Parathyroid adenoma (tissue), 2 donors: Measurements from ENCODE around the gene SREBF1.
A peak's percentile ranks its signal among the peaks of the same experiment; 100 is the strongest.

Experiments
- H2AFZ ChIP-seq: fragments of 300-600 bp; sonication (generic); one replicate; pipeline ENCODE4 v1.7.0; 2017; ENCODE audit warnings: antibody characterized with exemption, mild to moderate bottlenecking
- H3K27ac ChIP-seq: fragments of 300-600 bp; sonication (generic); one replicate; pipeline ENCODE4 v1.7.0; 2017
- H3K27me3 ChIP-seq: fragments of 300-600 bp; sonication (generic); one replicate; pipeline ENCODE4 v1.7.0; 2017; ENCODE audit warnings: low read length; ENCODE audit not compliant: control insufficient read depth, insufficient read depth
- H3K36me3 ChIP-seq: fragments of 300-600 bp; sonication (generic); one replicate; pipeline ENCODE4 v1.7.0; 2017; ENCODE audit warnings: low read length; ENCODE audit not compliant: control insufficient read depth, insufficient read depth
- H3K4me1 ChIP-seq: fragments of 300-600 bp; sonication (generic); one replicate; pipeline ENCODE4 v1.7.0; 2017; ENCODE audit warnings: control low read depth
- H3K4me2 ChIP-seq: fragments of 300-600 bp; sonication (generic); one replicate; pipeline ENCODE4 v1.7.0; 2017; ENCODE audit warnings: low read length
- H3K4me3 ChIP-seq: fragments of 300-600 bp; sonication (generic); one replicate; pipeline ENCODE4 v1.7.0; 2017; ENCODE audit warnings: low read depth, low read length
- H3K79me2 ChIP-seq: fragments of 300-600 bp; sonication (generic); one replicate; pipeline ENCODE4 v1.7.0; 2017; ENCODE audit warnings: control low read depth
- H3K9ac ChIP-seq: fragments of 300-600 bp; sonication (generic); one replicate; pipeline ENCODE4 v1.7.0; 2017; ENCODE audit warnings: mild to moderate bottlenecking
- H3K9me3 ChIP-seq: fragments of 300-600 bp; sonication (generic); one replicate; pipeline ENCODE4 v1.7.0; 2017; ENCODE audit warnings: low read length; ENCODE audit not compliant: control insufficient read depth
- TF ChIP-seq, protein P1 (sequence below): fragments of 300-600 bp; sonication (generic); IDR thresholded peaks from one replicate; pipeline ENCODE4 v1.7.0; 2017; ENCODE audit warnings: antibody characterized with exemption, mild to moderate bottlenecking
- donor health status: primary hyperparathyroidism.

SREBF1 gene

DNA sequence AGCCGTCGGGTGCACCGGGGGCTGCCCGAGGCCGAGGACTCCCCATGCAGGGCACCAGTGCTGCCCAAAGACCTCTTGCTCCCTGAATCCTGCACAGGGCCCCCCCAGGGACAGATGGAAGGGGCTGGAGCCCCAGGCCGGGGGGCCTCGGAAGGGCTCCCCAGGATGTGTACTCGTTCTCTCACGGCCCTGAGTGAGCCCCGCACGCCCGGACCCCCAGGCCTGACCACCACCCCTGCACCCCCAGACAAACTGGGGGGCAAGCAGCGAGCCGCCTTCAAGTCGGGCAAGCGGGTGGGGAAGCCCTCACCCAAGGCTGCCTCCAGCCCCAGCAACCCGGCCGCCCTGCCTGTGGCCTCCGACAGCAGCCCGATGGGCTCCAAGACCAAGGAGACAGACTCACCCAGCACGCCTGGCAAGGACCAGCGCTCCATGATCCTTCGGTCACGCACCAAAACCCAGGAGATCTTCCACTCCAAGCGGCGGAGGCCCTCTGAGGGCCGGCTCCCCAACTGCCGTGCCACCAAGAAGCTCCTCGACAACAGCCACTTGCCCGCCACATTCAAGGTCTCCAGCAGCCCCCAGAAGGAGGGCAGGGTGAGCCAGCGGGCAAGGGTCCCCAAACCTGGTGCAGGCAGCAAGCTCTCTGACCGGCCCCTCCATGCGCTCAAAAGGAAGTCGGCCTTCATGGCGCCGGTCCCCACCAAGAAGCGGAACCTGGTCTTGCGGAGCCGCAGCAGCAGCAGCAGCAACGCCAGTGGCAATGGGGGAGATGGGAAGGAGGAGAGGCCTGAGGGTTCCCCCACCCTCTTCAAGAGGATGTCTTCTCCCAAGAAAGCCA, 40.6 kb downstream of the SREBF1 start:
- Histone ChIP-seq H3K9me3 (no peaks in the 10 kb centered on the region), H3K79me2 (peaks cover 38% of the 10 kb centered on the region), H3K4me3 (no peak overlapping the region), H3K9ac (no peak overlapping the region), H3K4me2 (no peak overlapping the region), H2AFZ (no peak overlapping the region), H3K4me1 (peaks cover 24% of the 10 kb centered on the region), H3K27me3 (no peaks in the 10 kb centered on the region), H3K27ac (no peak overlapping the region), H3K36me3 (no peaks in the 10 kb centered on the region)
- TF ChIP-seq, protein P1, sequence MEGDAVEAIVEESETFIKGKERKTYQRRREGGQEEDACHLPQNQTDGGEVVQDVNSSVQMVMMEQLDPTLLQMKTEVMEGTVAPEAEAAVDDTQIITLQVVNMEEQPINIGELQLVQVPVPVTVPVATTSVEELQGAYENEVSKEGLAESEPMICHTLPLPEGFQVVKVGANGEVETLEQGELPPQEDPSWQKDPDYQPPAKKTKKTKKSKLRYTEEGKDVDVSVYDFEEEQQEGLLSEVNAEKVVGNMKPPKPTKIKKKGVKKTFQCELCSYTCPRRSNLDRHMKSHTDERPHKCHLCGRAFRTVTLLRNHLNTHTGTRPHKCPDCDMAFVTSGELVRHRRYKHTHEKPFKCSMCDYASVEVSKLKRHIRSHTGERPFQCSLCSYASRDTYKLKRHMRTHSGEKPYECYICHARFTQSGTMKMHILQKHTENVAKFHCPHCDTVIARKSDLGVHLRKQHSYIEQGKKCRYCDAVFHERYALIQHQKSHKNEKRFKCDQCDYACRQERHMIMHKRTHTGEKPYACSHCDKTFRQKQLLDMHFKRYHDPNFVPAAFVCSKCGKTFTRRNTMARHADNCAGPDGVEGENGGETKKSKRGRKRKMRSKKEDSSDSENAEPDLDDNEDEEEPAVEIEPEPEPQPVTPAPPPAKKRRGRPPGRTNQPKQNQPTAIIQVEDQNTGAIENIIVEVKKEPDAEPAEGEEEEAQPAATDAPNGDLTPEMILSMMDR: no peak

DNA sequence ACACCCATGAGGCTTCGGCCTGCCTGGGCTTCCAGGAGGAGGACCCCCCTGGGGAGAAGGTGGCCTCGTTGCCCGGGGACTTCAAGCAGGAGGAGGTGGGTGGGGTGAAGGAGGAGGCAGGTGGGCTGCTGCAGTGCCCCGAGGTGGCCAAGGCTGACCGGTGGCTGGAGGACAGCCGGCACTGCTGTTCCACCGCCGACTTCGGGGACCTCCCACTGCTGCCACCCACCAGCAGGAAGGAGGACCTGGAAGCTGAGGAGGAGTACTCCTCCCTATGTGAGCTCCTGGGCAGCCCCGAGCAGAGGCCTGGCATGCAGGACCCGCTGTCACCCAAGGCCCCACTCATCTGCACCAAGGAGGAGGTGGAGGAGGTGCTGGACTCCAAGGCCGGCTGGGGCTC, 41.5 kb downstream of the SREBF1 start:
- H3K36me3 ChIP-seq: no peaks in the 10 kb centered on the region
- no peak overlapping the region for H2AFZ ChIP-seq
- H3K27ac ChIP-seq: no peak overlapping the region
- H3K4me3 ChIP-seq: no peak overlapping the region
- H3K27me3 ChIP-seq: no peaks in the 10 kb centered on the region
- H3K79me2 ChIP-seq: peaks cover 33% of the 10 kb centered on the region
- no peak overlapping the region for H3K9ac ChIP-seq
- no peaks in the 10 kb centered on the region for H3K9me3 ChIP-seq
- H3K4me1 ChIP-seq: peaks cover 24% of the 10 kb centered on the region
- TF ChIP-seq, protein P1: no peak
- no peak overlapping the region for H3K4me2 ChIP-seq

DNA sequence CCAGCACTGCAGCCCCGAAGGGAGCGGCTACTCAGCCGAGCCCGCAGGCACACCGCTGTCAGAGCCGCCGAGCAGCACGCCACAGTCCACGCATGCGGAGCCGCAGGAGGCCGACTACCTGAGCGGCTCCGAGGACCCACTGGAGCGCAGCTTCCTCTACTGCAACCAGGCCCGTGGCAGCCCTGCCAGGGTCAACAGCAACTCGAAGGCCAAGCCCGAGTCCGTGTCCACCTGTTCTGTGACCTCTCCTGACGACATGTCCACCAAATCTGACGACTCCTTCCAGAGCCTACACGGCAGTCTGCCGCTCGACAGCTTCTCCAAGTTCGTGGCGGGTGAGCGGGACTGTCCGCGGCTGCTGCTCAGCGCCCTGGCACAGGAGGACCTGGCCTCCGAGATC, 42.4 kb downstream of the SREBF1 start:
- Histone ChIP-seq H3K9ac (no peak overlapping the region), H3K4me1 (peaks cover 24% of the 10 kb centered on the region), H3K79me2 (peaks cover 28% of the 10 kb centered on the region), H3K27ac (no peak overlapping the region), H3K36me3 (no peaks in the 10 kb centered on the region), H2AFZ (no peak overlapping the region), H3K27me3 (no peaks in the 10 kb centered on the region), H3K4me2 (no peak overlapping the region), H3K4me3 (no peak overlapping the region), H3K9me3 (no peaks in the 10 kb centered on the region)
- TF ChIP-seq, protein P1: no peak

DNA sequence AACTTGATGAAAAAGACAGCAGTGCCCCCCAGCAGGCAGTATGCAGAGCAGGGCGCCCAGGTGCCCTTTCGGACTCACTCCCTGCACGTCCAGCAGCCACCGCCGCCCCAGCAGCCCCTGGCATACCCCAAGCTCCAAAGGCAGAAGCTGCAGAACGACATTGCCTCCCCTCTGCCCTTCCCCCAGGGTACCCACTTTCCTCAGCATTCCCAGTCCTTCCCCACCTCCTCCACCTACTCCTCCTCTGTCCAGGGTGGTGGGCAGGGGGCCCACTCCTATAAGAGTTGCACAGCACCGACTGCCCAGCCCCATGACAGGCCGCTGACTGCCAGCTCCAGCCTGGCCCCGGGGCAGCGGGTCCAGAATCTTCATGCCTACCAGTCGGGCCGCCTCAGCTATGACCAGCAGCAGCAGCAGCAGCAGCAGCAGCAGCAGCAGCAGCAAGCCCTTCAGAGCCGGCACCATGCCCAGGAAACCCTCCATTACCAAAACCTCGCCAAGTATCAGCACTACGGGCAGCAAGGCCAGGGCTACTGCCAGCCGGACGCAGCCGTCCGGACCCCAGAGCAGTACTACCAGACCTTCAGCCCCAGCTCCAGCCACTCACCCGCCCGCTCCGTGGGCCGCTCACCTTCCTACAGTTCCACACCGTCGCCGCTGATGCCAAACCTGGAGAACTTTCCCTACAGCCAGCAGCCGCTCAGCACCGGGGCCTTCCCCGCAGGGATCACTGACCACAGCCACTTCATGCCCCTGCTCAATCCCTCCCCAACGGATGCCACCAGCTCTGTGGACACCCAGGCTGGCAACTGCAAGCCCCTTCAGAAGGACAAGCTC, 43.2 kb downstream of the SREBF1 start:
- TF ChIP-seq, protein P1: no peak
- Histone ChIP-seq H3K27me3 (no peaks in the 10 kb centered on the region), H3K4me2 (peak overlapping the region; percentile 11), H3K4me1 (peaks cover 24% of the 10 kb centered on the region), H3K4me3 (no peak overlapping the region), H3K9ac (no peak overlapping the region), H2AFZ (no peak overlapping the region), H3K27ac (peak overlapping the region; percentile 93), H3K9me3 (no peaks in the 10 kb centered on the region), H3K36me3 (no peaks in the 10 kb centered on the region), H3K79me2 (peaks cover 29% of the 10 kb centered on the region)
